WERI-Rb-1 (cell line): ENCODE results near the gene KCNJ15.

Source experiments
- DNase-seq: peaks from one replicate; pipeline ENCODE4 v3.0.0-alpha.2; 2020
- H3K27ac ChIP-seq: fragments of 250-450 bp; sonication (Bioruptor Pico); 2 replicates; pipeline ENCODE4 v1.5.1; 2020; ENCODE audit warnings: mild to moderate bottlenecking, moderate library complexity
- H3K27me3 ChIP-seq: fragments of 250-450 bp; sonication (Bioruptor Pico); 2 replicates; pipeline ENCODE4 v1.5.1; 2021; ENCODE audit warnings: mild to moderate bottlenecking, low read depth, moderate library complexity; ENCODE audit not compliant: insufficient read depth, severe bottlenecking
- H3K36me3 ChIP-seq: fragments of 250-450 bp; sonication (Bioruptor Pico); 2 replicates; pipeline ENCODE4 v1.5.1; 2020; ENCODE audit warnings: mild to moderate bottlenecking, moderate library complexity
- H3K4me3 ChIP-seq: 2 replicates; pipeline ENCODE4 v1.5.1; 2011; ENCODE audit warnings: low read depth, mild to moderate bottlenecking, control low read depth, low read length
- H3K9me3 ChIP-seq: fragments of 250-450 bp; sonication (Bioruptor Pico); 2 replicates; pipeline ENCODE4 v1.5.1; 2021; ENCODE audit warnings: mild to moderate bottlenecking, moderate library complexity; ENCODE audit not compliant: severe bottlenecking
- TF ChIP-seq, protein P1 (sequence below): IDR thresholded peaks from 2 replicates; pipeline ENCODE4 v1.5.1; 2011; ENCODE audit warnings: low read depth, mild to moderate bottlenecking, control low read depth, inconsistent platforms, low read length

The KCNJ15 gene

DNA sequence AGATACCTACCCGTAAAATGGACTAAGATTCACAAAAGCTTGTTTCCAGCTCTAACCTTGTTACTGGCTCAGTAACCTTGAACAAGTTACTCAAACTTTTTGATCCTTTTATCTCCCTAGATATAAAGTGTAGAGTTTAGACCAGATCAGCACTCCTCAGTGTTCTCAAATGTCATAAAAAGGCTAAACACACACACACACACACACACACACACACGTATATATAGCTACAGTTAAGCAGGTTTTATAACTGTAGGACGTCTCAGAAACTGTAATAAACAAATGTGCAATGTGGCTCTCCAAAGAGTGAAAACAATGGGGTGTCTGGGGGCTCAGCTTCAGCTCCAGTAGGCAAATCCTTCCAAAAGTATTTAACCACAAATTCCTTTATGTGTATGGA, 34.0 kb downstream of the KCNJ15 start:
- DNase-seq = no peak
- no peak overlapping the region for H3K4me3 ChIP-seq
- no peak overlapping the region for H3K27ac ChIP-seq
- H3K36me3 ChIP-seq = no peaks in the 10 kb centered on the region
- TF ChIP-seq, protein P1, sequence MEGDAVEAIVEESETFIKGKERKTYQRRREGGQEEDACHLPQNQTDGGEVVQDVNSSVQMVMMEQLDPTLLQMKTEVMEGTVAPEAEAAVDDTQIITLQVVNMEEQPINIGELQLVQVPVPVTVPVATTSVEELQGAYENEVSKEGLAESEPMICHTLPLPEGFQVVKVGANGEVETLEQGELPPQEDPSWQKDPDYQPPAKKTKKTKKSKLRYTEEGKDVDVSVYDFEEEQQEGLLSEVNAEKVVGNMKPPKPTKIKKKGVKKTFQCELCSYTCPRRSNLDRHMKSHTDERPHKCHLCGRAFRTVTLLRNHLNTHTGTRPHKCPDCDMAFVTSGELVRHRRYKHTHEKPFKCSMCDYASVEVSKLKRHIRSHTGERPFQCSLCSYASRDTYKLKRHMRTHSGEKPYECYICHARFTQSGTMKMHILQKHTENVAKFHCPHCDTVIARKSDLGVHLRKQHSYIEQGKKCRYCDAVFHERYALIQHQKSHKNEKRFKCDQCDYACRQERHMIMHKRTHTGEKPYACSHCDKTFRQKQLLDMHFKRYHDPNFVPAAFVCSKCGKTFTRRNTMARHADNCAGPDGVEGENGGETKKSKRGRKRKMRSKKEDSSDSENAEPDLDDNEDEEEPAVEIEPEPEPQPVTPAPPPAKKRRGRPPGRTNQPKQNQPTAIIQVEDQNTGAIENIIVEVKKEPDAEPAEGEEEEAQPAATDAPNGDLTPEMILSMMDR = no peak
- no peaks in the 10 kb centered on the region for H3K27me3 ChIP-seq
- no peaks in the 10 kb centered on the region for H3K9me3 ChIP-seq

DNA sequence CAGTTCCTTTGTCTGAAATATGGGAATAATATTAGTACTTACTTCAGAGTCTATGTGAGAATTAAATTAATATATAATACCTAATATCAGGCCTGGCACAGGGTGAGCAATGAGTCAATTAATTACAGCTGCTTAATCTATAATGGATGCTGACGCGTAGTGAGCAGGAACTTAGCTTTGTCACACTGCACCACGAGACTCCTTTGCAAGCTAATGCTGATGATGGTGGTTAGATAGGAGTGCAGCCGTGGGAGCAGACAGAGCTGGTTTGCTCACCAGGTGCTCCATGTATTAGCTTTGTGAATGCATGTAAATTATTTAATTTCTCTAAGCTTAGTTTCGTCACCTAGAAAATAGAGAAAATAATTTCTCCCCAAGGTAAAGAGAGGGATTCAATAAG, 35.1 kb downstream of the KCNJ15 start:
- Histone ChIP-seq H3K27me3 (no peaks in the 10 kb centered on the region), H3K27ac (no peak overlapping the region), H3K4me3 (no peak overlapping the region), H3K36me3 (no peaks in the 10 kb centered on the region), H3K9me3 (no peaks in the 10 kb centered on the region)
- TF ChIP-seq, protein P1 = no peak
- DNase-seq = no peak

DNA sequence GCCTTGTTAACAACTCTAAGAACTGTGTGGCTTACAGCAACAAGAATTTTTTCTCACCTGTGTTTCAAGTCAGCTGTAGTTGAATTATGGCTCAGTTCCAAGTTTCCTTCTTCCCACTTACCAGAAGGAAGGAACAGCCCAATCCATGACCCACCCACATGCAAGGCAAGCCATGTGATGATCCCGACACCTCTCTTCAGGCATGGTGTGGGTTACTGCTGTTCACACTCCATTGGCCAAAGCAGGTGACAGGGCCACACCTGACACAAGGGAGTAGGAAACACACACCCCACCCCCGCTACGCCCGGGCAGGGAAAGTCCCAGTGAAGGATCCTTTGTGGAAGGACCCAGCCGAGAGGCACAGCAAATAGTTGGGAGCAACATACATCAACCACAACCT, 36.3 kb downstream of the KCNJ15 start:
- no peaks in the 10 kb centered on the region for H3K9me3 ChIP-seq
- H3K4me3 ChIP-seq = no peak overlapping the region
- no peak overlapping the region for H3K27ac ChIP-seq
- H3K27me3 ChIP-seq = no peaks in the 10 kb centered on the region
- no peak for DNase-seq
- H3K36me3 ChIP-seq = no peaks in the 10 kb centered on the region
- TF ChIP-seq, protein P1 = no peak

DNA sequence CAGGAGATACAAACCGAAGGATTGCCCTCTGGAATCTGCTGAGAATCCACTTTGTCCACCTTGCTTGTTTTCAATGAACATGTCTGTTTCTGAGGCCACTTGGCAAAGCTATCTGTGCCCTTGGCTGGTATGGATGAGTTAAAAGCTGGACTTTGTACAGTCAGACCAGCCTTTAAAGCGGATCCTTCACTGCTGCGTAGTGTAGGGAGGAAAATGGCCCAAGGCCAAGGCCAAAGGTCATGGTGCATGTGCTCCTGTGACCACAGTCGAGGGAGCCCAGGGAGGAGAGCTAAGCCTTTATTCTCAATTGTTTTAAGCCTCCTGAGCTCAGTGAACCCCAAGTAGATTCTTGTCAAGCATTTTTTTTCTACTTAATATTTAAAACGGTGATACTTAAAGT, 37.0 kb downstream of the KCNJ15 start:
- Histone ChIP-seq H3K36me3 (no peaks in the 10 kb centered on the region), H3K27ac (no peak overlapping the region), H3K4me3 (no peak overlapping the region), H3K27me3 (no peaks in the 10 kb centered on the region), H3K9me3 (no peaks in the 10 kb centered on the region)
- no peak for DNase-seq
- TF ChIP-seq, protein P1 = no peak

DNA sequence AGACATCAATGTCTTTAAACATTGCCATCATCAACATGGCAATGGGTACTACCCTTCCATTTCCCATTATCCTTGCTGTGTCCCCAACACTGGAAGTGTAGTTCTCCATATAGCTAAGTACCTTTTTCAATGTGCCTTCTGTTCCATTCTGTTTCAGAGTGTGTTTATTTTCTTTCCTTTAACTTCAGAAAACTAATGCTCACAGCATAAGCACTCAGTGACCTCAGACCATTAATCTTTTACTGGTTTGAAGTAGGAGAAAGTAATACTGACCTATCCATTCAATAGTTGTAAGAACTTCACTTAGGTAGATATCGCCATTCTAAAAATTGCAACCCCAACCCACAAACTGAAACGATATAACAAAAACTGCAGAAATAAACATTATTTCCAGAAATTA, 37.8 kb downstream of the KCNJ15 start:
- no peaks in the 10 kb centered on the region for H3K27me3 ChIP-seq
- no peak for DNase-seq
- TF ChIP-seq, protein P1 = no peak
- H3K36me3 ChIP-seq = no peaks in the 10 kb centered on the region
- no peak overlapping the region for H3K4me3 ChIP-seq
- H3K27ac ChIP-seq = no peak overlapping the region
- H3K9me3 ChIP-seq = no peaks in the 10 kb centered on the region

- TF ChIP-seq, protein P1 = no peak
- DNase-seq = no peak
- no peak overlapping the region for H3K27ac ChIP-seq
These were observed 39.4 kb downstream of the KCNJ15 start for GRCh38 chr21:38295997-38296764.

More at GRCh38 chr21:38295997-38296764, 39.4 kb downstream of the KCNJ15 start:
- Histone ChIP-seq H3K9me3 (no peaks in the 10 kb centered on the region), H3K4me3 (no peak overlapping the region), H3K36me3 (no peaks in the 10 kb centered on the region), H3K27me3 (no peaks in the 10 kb centered on the region)
